Ovary (tissue), 9 donors: ENCODE measurements around the gene PTPRG. TPM values are rescaled to one million over a fixed set of nuclear protein-coding genes. Genes with fewer than 3 reads are reported as not detected.

Experiments
- DNase-seq, 5 donors: peaks; one replicate each; pipeline ENCODE4 v3.0.0-alpha.2; 2019 to 2020
- H3K27ac ChIP-seq, 2 donors: fragments of 200-600 bp; one replicate each; pipeline versions ENCODE4 v1.5.1 to v1.8.0; 2019 to 2022
- H3K27me3 ChIP-seq: fragments of 200-600 bp; one replicate; pipeline ENCODE4 v1.8.0; 2022
- H3K36me3 ChIP-seq: fragments of 200-600 bp; sonication (generic); one replicate; pipeline ENCODE4 v1.5.1; 2019
- H3K4me1 ChIP-seq: one replicate; pipeline ENCODE4 v1.8.1; 2013; ENCODE audit warnings: mild to moderate bottlenecking, moderate library complexity; ENCODE audit not compliant: insufficient read depth
- H3K4me3 ChIP-seq: fragments of 200-600 bp; sonication (generic); one replicate; pipeline ENCODE4 v1.5.1; 2017
- H3K9me3 ChIP-seq, 2 donors: fragments of 200-600 bp in 1 of 2; sonication (generic) in 1 of 2; one replicate each; pipeline versions ENCODE4 v1.5.1 to v1.8.1; 2013 to 2019; ENCODE audit warnings: mild to moderate bottlenecking in 1 of 2, moderate library complexity in 1 of 2
- EP300 ChIP-seq: sonication (generic); formaldehyde crosslinking; IDR thresholded peaks from one replicate; pipeline ENCODE4 v1.6.1; 2017; ENCODE audit warnings: antibody characterized with exemption
- POLR2A ChIP-seq: fragments of 450-650 bp; IDR thresholded peaks from one replicate; pipeline ENCODE4 v1.6.1; 2017; ENCODE audit warnings: antibody characterized with exemption, mild to moderate bottlenecking, moderate library complexity
- WGBS, 3 donors: extraction: QIAGEN DNeasy Blood & Tissue Kit in 1 of 3; methylation state at CpG; one replicate each; pipeline versions ENCODE4 v1.1.5 to v1.1.7; 2013 to 2017; 5-methylcytosine and 5-hydroxymethylcytosine counted together
- intact Hi-C, 4 donors: fragments of 100-400 bp; cut with DNase I; formaldehyde crosslinking; loops; one replicate each; pipeline versions ENCODE4 v1.11.0 to v1.15.1; 2022 to 2023
- polyA plus RNA-seq, 2 donors: library from polyadenylated mRNA; stranded (reverse); fragments of 200-250 nt in 1 of 2; fragments of 350-450 nt in 1 of 2; fragmentation: Illumina TruSeq in 1 of 2; extraction: RNeasy Lipid Tissue Mini Kit (QIAGEN cat#74804) in 1 of 2; gene quantifications; one replicate each; pipeline ENCODE4 v1.2.3, GENCODE V29; 2013 to 2014
- total RNA-seq, 7 donors: library from RNA; depleted of rRNA in 2 of 7; stranded (reverse); fragments of >200 nt in 2 of 7; fragmentation: NEBNext Ultra II Directional in 3 of 7; extraction: Animal tissue kit (Norgen Biotek cat#: 25700) in 3 of 7; gene quantifications; one replicate each; pipeline versions ENCODE4 v1.1.0 to v1.2.4, GENCODE V29; 2016 to 2023
- TF ChIP-seq, protein P1 (sequence below), 3 donors: fragments of 450-650 bp in 2 of 3; fragments of 200-600 bp in 1 of 3; IDR thresholded peaks; one replicate each; pipeline versions ENCODE4 v1.5.1 to v1.8.0; 2016 to 2022; ENCODE audit warnings: antibody characterized with exemption in 3 of 3, mild to moderate bottlenecking in 1 of 3
- donor health status: DM: no; HTN: no; CAD: no; lungs with moderate emphysema.
- donor health status: DM: no; HTN: no; CAD: no.
- donor health status: Bipolar disorder and iron deficiency.
- donor health status: DM: yes; HTN: yes; CAD: no.
- donor health status: DM: no; HTN: no; CAD: no.
- donor health status: DM: yes; HTN: yes; CAD: no.

The PTPRG gene
- total and polyA plus RNA-seq, 9 donors = 18.2 to 87.9 (median 47.7) TPM

- no peak for DNase-seq
- Histone ChIP-seq H3K4me1 (no peaks in the 10 kb centered on the region), H3K4me3 (no peak overlapping the region), H3K36me3 (no peaks in the 10 kb centered on the region), H3K27me3 (no peaks in the 10 kb centered on the region), H3K9me3 (no peaks in the 10 kb centered on the region), H3K27ac (no peak overlapping the region)
- intact Hi-C loops = no loop called here
- 95 to 96% (median 95%) methylated on average over 7 of the region's 7 CpGs for WGBS, 3 donors
- TF ChIP-seq POLR2A (no peak), EP300 (no peak)
- TF ChIP-seq, protein P1, sequence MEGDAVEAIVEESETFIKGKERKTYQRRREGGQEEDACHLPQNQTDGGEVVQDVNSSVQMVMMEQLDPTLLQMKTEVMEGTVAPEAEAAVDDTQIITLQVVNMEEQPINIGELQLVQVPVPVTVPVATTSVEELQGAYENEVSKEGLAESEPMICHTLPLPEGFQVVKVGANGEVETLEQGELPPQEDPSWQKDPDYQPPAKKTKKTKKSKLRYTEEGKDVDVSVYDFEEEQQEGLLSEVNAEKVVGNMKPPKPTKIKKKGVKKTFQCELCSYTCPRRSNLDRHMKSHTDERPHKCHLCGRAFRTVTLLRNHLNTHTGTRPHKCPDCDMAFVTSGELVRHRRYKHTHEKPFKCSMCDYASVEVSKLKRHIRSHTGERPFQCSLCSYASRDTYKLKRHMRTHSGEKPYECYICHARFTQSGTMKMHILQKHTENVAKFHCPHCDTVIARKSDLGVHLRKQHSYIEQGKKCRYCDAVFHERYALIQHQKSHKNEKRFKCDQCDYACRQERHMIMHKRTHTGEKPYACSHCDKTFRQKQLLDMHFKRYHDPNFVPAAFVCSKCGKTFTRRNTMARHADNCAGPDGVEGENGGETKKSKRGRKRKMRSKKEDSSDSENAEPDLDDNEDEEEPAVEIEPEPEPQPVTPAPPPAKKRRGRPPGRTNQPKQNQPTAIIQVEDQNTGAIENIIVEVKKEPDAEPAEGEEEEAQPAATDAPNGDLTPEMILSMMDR (IDR thresholded peaks at IDR 0.05) = no peak
Observed at GRCh38 chr3:61769266-61769990, 208.1 kb downstream of the PTPRG start.

DNA sequence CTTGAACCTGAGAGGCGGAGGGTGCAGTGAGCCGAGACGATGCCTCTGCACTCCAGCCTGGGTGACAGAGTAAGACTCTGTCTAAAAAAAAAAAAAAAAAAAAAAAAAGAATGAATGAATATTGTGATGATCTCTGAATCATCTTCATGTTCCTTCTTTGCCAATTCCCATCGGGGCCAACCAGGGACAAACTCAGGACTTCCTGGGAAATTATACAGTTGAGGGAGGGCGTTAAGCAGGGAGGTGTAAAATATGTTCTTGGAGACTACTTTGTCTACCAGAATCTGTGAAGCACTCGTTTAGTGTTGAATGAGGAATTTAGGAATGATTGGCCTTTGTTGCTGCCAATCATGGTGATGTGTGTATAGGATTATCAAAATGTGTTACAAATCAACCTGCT, 210.6 kb downstream of the PTPRG start:
- TF ChIP-seq POLR2A (no peak), EP300 (no peak)
- Histone ChIP-seq H3K4me3 (no peak overlapping the region), H3K9me3 (no peaks in the 10 kb centered on the region), H3K27me3 (no peaks in the 10 kb centered on the region), H3K27ac (no peak overlapping the region), H3K36me3 (no peaks in the 10 kb centered on the region), H3K4me1 (peaks cover 1% of the 10 kb centered on the region)
- intact Hi-C loops = no loop called here
- DNase-seq = no peak
- 78 to 94% (median 84%) methylated on average over 6 of the region's 6 CpGs for WGBS, 3 donors

DNA sequence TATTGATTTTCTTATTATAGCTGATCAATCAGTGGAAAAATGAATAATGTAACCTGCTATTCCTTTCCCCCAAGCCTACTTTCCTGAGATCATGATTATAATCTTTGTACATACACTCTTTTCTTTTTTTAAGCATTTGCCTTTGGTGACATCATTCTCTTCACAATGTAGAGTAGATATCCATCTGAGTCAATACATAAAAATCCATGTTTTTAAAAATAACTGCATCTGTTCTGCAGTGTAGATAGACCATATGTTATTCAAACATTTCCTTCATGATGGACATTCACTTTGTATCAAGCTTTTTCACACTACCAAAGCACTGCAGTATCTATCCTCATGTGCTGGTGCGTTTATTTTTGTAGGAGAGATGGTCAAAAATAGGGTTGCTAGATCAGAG, 211.1 kb downstream of the PTPRG start:
- Histone ChIP-seq H3K36me3 (no peaks in the 10 kb centered on the region), H3K4me1 (peaks cover 1% of the 10 kb centered on the region), H3K9me3 (no peaks in the 10 kb centered on the region), H3K4me3 (no peak overlapping the region), H3K27ac (no peak overlapping the region), H3K27me3 (no peaks in the 10 kb centered on the region)
- no peak for DNase-seq
- TF ChIP-seq, protein P1 (IDR thresholded peaks at IDR 0.05) = no peak
- TF ChIP-seq POLR2A (no peak), EP300 (no peak)
- WGBS, 3 donors = 85 to 94% (median 87%) methylated on average over 1 of the region's 1 CpG
- intact Hi-C loops = no loop called here

GRCh38 chr3:61774279-61774890, 213.0 kb downstream of the PTPRG start:
- no peaks in the 10 kb centered on the region for H3K9me3 ChIP-seq
- H3K36me3 ChIP-seq = no peaks in the 10 kb centered on the region
- no peak for DNase-seq
- H3K4me3 ChIP-seq = no peak overlapping the region
- peaks cover 1% of the 10 kb centered on the region for H3K4me1 ChIP-seq
- TF ChIP-seq, protein P1 (IDR thresholded peaks at IDR 0.05) = no peak
- TF ChIP-seq EP300 (no peak), POLR2A (no peak)
- WGBS, 3 donors = 72 to 78% (median 73%) methylated on average over 7 of the region's 7 CpGs
- no peak overlapping the region for H3K27ac ChIP-seq
- intact Hi-C loops = no loop called here
- no peaks in the 10 kb centered on the region for H3K27me3 ChIP-seq

- no peaks in the 10 kb centered on the region for H3K27me3 ChIP-seq
- H3K27ac ChIP-seq = no peak overlapping the region
- intact Hi-C loops = no loop called here
- H3K9me3 ChIP-seq = no peaks in the 10 kb centered on the region
- WGBS, 3 donors = 79 to 88% (median 86%) methylated on average over 5 of the region's 5 CpGs
- H3K4me1 ChIP-seq = peaks cover 1% of the 10 kb centered on the region
- DNase-seq = no peak
- H3K36me3 ChIP-seq = no peaks in the 10 kb centered on the region
- H3K4me3 ChIP-seq = no peak overlapping the region
- no peak for TF ChIP-seq POLR2A
- TF ChIP-seq EP300 = no peak
- TF ChIP-seq, protein P1 (IDR thresholded peaks at IDR 0.05) = no peak
Observed at GRCh38 chr3:61776390-61776789, 215.0 kb downstream of the PTPRG start.
